ENCODE results near the gene GLDN.

DNA sequence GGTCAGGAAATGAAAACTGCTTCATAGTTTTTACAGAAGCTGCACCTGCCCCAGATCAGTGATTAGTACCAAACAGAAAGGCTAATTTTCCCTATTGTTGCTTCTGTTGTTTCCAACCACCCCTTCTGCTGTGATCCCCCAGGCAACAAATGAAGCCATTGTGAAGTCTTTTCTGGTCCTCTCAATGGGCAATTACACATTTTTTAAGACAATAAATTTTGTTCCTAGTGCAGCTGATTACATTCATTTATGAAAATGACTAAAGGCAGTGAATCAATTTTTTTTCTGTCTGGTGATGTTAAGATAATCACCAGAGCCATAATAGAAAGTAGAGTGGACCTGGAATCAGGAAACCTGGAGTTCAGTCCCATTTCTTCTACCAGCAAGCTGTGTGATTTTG, 32.7 kb downstream of the GLDN start:
- TF ChIP-seq, protein P1, sequence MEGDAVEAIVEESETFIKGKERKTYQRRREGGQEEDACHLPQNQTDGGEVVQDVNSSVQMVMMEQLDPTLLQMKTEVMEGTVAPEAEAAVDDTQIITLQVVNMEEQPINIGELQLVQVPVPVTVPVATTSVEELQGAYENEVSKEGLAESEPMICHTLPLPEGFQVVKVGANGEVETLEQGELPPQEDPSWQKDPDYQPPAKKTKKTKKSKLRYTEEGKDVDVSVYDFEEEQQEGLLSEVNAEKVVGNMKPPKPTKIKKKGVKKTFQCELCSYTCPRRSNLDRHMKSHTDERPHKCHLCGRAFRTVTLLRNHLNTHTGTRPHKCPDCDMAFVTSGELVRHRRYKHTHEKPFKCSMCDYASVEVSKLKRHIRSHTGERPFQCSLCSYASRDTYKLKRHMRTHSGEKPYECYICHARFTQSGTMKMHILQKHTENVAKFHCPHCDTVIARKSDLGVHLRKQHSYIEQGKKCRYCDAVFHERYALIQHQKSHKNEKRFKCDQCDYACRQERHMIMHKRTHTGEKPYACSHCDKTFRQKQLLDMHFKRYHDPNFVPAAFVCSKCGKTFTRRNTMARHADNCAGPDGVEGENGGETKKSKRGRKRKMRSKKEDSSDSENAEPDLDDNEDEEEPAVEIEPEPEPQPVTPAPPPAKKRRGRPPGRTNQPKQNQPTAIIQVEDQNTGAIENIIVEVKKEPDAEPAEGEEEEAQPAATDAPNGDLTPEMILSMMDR (conservative IDR thresholded peaks at IDR 0.05; ENCODE audit: low read depth, low read length) = no peak
- TF ChIP-seq EZH2 (IDR thresholded peaks at IDR 0.05; ENCODE audit: low read length, unreplicated experiment) (no peak), EZH2phosphoT487 (IDR thresholded peaks at IDR 0.05; ENCODE audit: borderline replicate concordance, low read length) (no peak)
